Renal cortical epithelial cell (primary cell): Measurements from ENCODE around the gene ACCSL. TPM values are rescaled to one million over a fixed set of nuclear protein-coding genes. Genes with fewer than 3 reads are reported as not detected.

Source experiments
- DNase-seq: peaks from one replicate; pipeline ENCODE4 v3.0.0-alpha.2; 2011; ENCODE audit warnings: low read depth
- total RNA-seq: library from RNA; depleted of rRNA; stranded (reverse); fragments of >200 nt; gene quantifications from 2 replicates; pipeline ENCODE4 v1.2.3, GENCODE V29; 2014

Gene ACCSL
- not detected in 2 replicates for total RNA-seq

- no peak for DNase-seq
These were observed at the start of gene ACCSL for GRCh38 chr11:44047931-44048431. Gene ACCSL (plus strand): TSS chr11:44047981. CDS start chr11:44048037, 56 bp downstream.

GRCh38 chr11:43998308-43998707, 49.5 kb upstream of the ACCSL start:
- no peak for DNase-seq

GRCh38 chr11:44000731-44001130, 47.0 kb upstream of the ACCSL start:
- DNase-seq, result no peak

DNA sequence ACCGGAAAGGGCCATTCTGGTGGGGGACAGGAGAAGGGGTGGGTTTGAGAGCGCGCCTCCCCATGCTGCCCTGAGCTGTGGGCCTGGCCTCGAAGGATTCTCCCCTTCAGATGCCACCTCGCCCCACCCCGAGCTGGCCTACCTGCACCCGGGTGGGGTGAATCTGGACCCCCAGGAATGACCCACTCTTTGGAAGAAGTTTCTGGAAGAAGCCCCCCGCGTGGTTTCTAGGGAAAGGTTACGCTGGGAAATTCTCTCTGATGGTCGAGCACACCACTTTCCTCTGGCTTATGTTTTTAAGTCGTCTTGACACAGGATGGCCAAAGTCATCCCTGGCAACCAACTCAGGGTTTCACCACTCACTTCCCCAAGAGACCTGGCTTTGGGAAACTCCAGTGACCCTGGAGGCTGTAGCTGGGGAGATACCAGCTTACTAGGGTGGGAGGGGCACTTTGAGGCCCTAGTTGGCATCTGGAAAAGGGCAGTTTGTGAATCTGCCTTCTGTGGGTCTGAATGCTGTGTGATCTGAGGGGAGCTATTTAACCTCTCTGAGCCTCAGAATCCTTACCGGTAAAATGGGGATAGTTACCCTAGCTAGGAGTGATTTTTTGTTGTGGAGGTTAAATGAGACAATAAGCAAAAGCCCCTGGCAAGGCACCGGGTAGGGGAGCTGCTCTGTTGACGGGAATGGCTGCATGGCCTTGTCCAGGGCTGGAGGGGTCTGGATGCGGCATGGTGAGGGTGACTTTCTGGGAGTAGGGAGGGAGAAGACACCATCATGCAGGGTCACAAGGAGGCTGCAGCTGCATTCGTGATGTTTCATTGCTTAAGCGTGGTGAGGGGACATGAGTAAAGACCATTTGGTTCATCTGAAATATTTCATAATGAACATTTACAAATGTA, 45.3 kb upstream of the ACCSL start:
- DNase-seq, result no peak

DNA sequence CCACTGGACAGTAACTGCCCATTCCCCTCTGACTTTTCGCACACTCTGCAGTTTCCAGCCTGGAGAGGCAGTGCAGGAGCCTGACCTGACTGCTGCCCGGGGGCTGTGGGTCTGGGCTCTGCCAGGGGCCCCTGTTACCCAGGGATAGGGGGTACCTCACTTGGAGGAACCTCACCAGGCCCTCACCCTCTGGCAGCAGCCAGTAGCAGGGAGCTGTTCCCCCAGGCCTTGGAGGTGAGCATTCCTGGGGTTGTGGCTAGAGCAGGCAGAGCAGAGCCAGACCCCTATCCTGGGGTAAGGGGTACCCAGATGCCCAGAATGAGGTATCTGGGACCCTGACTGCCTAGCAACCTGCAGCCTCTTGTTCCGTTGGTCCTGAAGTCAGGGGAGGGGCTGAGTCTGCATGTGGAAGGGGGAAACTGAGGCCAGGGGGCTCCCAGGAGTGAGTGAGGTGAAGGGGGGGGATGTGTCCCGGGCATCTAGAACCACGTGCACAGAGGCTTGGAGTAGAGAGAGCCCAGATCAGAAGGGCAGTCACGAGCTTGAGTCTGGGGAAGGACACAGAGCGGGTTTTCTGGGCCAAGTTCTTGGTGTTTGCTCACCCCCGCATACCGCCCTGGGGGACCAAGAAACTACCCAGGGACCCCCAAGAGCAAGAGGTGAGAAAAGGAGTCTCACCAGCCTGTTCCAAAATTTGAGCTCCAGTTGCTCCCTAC, 43.9 kb upstream of the ACCSL start:
- no peak for DNase-seq

GRCh38 chr11:44004452-44005062, 43.2 kb upstream of the ACCSL start:
- no peak for DNase-seq

GRCh38 chr11:44005063-44005701, 42.6 kb upstream of the ACCSL start:
- no peak for DNase-seq

GRCh38 chr11:44005956-44006355, 41.8 kb upstream of the ACCSL start:
- DNase-seq, result no peak

- no peak for DNase-seq
These were observed 40.8 kb upstream of the ACCSL start for GRCh38 chr11:44006917-44007361.

DNA sequence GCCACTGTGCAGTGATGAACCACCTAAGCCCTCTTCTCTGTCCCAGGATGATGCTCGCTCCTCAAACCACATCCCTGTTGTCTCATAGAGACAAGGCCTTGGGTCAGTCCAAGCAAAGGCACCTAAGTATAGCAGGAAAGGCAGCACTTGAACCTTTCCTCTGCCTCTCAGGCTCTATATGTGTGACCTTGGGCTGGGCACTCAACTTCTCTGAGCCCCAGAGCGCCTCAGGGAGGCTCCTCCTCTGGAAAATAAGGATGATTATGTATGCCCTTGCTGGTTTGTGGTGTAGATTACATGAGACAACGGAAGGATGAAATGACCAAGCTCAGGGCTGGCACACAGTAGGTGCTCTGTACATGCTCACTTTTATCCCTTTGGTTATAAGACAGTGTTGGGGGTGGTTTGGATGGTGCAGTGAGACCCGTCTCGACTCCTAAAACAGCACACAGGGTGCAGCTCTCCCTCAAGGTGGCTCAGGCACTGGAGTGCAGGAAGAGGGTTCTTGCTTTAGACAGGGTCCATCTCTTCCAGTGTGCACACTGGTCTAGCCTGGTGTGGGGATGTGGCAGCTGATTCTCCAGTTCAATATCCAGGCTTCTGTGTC, 40.2 kb upstream of the ACCSL start:
- no peak for DNase-seq

GRCh38 chr11:44008088-44008501, 39.7 kb upstream of the ACCSL start:
- DNase-seq, result peak; percentile 13

DNA sequence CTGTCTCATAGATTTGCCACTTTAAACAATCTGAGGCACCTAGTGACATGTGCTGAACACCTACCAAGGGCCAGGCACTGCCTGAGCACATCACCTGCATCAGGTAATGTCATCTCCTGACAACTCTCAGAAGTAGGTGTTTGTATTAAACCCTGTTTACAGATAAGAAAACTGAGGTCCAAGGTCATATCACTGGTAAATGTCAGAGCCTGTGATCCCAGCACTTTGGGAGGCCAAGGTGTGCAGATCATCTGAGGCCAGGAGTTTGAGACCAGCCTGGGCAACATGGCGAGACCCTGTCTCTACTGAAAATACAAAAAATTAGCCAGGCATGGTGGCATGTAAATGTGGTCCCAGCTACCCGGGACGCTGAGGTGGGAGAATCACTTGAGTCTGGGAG, 39.1 kb upstream of the ACCSL start:
- no peak for DNase-seq

DNA sequence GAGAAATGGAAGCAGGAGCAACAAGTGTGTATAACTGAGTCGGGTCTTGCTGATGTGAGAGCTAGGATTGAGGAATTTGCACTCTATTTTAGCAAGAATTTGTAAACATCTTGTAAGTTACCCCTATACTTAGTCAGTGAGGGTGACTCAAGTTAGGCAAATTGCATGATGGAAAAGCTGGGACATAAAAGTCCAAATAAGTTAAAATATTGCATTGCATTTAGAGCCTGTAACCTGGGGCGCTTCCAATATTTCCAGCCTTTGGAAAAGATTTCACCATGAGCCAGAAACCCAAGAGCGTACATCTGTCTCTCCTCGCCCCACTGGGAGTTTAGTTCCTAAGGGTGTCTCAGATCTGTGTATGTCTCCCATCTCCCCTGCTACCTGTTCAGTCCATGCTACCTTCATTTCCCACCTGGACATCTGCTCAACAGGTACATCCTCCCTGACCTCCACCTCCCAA, 37.0 kb upstream of the ACCSL start:
- no peak for DNase-seq

- no peak for DNase-seq
These were observed 36.0 kb upstream of the ACCSL start for GRCh38 chr11:44011797-44012196.

GRCh38 chr11:44014968-44015623, 32.7 kb upstream of the ACCSL start:
- no peak for DNase-seq

DNA sequence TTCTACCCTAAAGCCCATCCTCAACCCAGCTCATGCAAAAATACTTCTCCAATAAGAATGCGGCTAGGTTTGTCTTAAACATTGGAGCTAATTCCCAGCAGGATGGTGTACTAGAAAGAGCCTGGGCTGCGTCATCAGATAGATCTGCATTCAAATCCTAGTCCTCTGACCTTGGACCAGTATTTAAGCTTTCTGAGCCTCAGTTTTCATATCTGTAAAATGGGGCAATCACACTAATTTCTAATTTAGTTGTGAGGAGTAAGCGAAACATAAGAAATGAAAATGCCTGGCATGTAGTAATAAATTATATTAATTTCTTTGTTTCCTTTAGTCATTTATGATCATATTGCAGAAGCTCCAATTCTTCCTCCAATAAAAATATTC, 32.2 kb upstream of the ACCSL start:
- DNase-seq, result no peak

- no peak for DNase-seq
These were observed 31.6 kb upstream of the ACCSL start for GRCh38 chr11:44016131-44016530.

DNA sequence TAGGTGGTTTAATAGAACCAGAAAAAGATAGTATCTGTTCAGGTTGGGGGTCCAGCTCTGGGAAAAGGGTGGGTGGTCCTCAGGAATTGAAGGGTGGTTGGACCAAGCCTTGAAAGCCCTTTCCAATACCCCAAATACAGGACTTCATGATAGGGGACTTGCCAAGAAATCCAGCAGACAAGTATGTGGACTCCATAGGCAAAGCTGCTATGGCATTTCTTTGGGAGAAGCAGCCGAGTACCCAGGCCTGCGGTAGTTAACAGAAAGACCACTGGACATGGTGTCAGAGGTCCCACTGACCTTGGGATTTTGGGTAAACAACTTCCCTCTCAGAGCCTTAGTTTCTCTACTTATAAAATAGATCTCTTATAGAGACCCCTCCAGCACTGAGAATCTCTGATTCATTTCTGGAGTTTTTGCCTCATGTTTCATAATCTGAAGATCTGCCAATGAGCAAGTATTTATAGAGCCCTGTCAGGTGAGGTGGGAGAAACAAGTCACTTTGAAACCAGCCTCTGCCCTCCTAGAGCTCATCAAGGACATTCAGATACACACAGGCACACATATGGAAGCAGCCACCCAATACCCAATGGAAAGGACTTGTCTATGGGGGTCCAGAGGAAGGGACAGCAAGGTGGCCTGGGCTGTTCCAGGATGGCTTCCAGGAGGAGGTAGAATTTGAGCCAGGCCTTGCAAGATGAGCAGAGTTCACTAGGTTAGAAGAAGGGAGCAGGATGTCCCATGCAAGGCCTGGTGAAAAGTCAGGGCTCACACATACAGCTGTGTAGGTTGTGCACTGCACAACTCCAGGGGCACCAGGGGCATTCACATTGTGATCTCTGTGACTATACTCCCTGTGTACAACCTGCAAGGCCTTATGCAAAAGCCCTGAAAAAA, 31.0 kb upstream of the ACCSL start:
- DNase-seq, result no peak

- no peak for DNase-seq
These were observed 30.2 kb upstream of the ACCSL start for GRCh38 chr11:44017443-44018126.
